GM21528 (cell line): ENCODE data around the gene RPTOR.
"Not testable (repeated sequence)": the region's sequence is repeated elsewhere in the genome, so short reads cannot be mapped to it uniquely, and the experiment has no call there.

Source experiments
- ATAC-seq: cut with Tn5 transposase; IDR thresholded peaks from one replicate; pipeline ENCODE4 v1.9.1; 2021; ENCODE audit warnings: mild to moderate bottlenecking, moderate library complexity; ENCODE audit not compliant: unreplicated experiment, low FRiP score

The RPTOR gene

GRCh38 chr17:80612997-80613731 is 68.5 kb downstream of the RPTOR start:
- no peak for ATAC-seq

DNA sequence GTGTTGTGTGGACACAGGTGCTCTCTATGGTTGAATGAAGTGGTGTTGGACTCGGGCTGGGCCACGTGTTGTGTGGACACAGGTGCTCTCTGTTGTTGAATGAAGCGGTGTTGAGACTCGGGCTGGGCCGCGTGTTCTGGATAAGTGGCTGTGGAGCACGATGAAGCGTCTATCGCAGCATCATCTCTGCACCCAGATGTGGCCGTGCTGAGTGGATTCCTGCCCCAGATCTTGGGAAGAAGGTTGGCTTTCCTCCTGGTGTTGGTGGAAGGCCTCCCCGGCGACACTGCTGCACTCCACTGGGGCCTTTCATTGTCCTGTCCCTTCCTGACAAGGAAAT is 69.1 kb downstream of the RPTOR start:
- ATAC-seq = no peak

DNA sequence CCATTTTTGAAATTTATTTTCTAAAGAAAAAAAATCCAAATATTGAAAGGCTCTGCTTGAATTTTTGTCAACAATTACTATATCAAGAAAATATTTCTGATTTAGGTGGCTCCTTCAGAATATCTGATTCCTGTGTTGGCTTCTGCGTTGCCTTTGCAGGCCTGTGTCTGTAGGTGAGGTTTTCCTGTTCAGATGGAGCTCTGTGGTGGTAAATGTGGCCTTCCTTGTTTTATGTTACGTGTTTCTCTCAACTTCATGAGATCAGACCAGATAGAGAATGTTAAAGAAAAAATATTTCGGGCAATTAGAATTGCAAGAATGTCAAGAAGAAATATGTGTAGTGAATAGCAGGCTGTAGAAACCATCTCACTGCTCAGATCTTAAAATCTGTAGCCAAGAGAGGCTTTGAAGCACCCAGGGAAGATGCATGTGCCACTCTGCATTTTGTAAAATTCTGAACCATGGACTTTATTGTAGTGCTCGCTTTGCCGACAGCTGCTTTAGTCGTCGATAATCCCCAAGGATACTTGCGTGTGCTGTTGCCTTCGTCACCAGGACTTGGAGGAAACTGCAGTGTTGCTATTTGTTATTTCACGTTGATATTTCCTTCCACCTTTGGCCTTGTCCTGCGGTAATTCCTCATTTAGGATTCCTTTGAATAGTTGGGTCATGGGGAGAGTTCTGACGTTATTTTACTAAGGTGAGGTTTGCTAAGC is 69.9 kb downstream of the RPTOR start:
- ATAC-seq = no peak

DNA sequence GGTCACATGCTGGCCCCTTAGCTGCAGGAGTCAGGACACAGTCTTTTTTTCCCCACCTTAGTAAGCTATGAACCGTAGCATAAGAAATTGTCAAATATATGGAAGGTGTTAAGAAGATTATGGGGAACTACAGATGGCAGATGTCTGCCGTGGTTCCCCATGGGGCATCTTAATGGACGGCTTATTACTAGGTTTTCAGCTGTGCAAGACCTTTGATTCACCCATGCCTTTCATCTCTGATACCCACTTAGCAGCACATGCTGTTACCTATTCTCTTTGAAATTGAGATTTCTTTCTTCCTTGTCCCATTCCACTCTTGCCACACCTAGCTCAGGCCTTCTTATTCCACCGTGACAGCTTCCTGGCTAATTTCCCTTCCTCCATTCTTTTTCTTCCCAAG is 70.7 kb downstream of the RPTOR start:
- ATAC-seq = no peak

DNA sequence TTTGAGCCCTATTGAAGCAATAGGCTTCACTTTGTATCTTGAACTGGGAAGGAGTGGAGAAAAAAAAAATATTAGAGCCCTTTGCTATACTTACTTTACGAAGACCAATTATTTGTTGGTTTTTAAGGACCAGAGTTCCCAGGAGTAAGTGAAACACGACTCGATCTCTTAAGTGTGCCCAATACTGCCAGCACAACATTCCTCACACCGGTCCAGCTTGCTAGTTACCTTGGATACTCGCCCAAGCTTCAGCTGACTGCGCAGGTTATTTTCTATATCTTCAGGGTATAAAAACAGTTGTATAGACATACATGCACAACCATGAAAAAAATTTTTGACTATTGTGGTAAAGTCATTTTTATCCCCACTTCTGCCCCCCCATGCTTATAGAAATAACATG is 72.1 kb downstream of the RPTOR start:
- ATAC-seq = no peak

- ATAC-seq = no peak
These were observed 73.7 kb downstream of the RPTOR start for GRCh38 chr17:80618304-80618703.

DNA sequence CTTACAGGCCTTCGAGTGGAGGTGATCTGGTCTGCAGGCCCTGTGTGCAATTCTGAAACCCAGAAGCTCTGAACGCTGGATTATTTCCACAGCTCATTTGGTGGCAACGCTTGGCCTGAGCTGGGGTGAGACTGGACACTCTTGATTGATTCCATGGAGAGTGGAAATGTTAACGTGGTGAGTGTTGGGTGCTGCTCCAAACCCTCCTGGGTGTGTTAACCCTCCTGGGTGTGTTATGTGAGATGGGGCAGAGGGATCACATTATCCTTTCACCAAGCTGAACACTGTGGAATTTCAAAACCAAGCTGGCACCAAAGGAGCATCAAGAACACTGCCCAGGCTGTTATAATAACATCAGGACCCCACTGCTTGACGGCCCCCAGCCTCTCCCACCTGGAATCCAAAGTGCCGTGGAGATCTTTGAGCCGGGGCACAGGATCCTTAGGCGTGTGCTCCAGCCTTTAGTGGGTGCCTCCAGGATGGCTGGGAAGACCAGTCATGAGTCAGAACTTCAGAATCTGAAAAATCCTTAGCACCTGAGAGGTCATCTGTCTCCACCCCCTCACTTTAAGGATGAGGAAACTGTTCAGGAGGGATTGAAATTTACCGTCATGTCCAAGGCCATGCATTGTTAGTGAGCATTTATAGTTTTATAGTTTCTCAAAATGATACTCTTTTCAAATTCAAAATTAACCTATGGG is 75.0 kb downstream of the RPTOR start:
- no peak for ATAC-seq

DNA sequence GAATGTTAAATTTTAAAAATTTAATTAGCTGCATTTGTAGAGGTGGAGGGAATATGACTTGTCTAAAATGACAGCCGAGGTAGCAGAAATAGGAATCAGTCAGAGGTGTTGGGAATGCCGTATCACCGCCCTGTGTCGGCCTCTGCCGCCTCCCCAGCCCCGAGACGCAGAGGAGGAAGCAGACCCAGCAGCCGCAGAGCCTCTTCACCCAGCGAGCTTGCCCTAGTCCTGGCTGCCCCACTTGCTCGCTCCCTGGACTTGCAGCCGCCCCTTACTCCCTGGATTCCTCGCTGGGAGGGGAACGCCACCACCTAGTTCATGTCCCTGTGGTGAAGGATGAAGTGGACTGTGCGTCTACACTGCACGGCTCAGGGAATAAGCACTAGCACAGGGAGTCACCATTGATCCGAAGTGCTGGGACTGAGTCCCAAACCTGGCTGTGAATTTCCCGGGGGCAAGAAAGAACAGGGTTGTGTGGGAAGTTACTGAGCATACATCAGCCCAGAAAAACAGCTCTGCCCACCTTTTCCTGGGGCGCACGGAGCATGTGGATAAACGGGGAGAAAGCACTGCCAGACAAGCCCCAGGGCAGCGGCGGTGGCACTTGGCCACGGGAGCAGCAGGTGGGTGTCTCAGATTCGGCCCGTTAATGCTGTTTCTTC is 76.8 kb downstream of the RPTOR start:
- ATAC-seq = no peak

DNA sequence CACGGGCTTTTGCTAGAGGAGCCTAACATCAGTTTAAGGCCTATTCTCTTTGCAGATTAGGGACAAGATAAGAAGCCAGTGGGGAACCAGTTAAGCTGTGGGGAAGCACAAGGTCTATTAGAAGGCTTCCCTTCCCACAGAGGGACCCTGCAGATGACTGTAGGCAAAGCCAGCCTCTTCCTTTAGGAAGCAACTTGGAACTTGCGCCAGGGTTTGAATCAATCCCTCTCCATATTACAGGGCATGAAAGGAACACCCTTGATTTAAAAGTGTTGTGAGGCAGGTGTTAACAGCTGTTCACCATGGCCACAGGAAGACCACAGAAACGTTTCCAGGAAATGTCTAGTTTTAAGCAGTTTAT is 77.3 kb downstream of the RPTOR start:
- no peak for ATAC-seq

DNA sequence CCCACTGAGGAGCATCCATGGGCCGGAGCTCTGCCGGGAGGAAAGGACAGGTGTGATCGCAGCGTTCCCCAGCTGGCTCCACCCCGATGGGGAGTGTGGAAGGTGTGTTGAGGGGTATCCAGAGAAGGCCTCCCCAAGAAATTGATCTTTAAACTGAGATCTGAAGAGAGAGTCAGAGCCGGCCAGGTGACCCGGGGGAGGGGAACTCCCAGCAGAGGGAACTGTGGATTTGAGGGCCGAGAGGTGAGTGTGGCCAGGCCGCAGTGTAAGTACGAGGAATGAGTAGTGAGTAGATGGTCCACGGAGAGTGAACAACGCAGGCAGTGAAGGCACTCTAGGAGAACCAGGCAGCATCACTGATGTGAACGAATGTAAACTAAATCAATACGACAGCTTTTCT is 80.2 kb downstream of the RPTOR start:
- no peak for ATAC-seq

GRCh38 chr17:80625627-80626026 is 81.0 kb downstream of the RPTOR start:
- ATAC-seq = no peak

GRCh38 chr17:80628881-80629280 is 84.2 kb downstream of the RPTOR start:
- not testable (repeated sequence) for ATAC-seq

DNA sequence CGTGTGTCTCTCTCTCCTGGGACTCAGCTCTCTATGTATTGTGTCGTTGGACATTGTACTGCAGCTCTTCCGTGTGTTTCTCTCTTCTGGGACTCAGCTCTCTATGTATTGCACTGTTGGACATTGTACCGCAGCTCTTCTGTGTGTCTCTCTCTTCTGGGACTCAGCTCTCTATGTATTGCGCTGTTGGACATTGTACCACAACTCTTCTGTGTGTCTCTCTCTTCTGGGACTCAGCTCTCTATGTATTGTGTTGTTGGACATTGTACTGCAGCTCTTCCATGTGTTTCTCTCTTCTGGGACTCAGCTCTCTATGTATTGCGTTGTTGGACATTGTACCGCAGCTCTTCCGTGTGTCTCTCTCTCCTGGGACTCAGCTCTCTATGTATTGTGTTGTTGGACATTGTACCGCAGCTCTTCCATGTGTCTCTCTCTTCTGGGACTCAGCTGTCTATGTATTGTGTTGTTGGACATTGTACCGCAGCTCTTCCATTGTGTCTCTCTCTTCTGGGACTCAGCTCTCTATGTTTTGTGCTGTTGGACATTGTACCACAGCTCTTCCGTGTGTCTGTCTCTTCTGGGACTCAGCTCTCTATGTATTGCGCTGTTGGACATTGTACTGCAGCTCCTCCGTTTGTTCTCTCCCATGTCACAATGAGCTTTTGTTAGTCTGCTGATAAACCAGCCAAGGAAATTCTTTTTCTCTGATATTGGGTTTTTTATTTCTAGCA is 84.8 kb downstream of the RPTOR start:
- ATAC-seq = no peak

- ATAC-seq = no peak
These were observed 86.0 kb downstream of the RPTOR start for GRCh38 chr17:80630560-80631120.

GRCh38 chr17:80631142-80632045 is 86.8 kb downstream of the RPTOR start:
- ATAC-seq = no peak

DNA sequence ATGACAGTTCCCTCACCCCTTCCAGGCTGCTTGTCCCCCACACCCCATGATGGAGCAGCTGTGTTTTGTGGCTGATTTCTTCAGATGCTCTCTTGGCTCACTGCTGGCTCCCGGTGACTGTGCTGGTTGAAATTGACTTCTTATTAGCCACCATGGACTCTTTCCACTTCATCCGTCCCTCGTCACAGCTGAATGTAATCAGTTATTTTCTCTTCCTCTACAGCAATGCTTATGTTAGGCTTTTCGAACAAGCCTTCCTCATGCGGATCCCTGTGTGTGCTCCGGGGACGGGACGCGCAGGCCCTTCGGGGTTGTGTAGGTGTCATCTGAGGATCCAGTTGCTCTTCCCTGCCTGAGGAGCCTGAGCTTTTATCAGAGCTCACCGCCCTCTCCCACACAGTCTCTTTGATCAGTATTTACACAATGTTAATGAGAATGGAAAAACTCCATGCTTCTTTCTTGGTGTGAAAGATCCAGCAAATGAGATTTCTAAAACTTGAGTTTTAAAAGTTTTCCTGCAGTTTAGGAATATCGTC is 87.5 kb downstream of the RPTOR start:
- no peak for ATAC-seq

- no peak for ATAC-seq
These were observed 88.6 kb downstream of the RPTOR start for GRCh38 chr17:80633207-80633606.

DNA sequence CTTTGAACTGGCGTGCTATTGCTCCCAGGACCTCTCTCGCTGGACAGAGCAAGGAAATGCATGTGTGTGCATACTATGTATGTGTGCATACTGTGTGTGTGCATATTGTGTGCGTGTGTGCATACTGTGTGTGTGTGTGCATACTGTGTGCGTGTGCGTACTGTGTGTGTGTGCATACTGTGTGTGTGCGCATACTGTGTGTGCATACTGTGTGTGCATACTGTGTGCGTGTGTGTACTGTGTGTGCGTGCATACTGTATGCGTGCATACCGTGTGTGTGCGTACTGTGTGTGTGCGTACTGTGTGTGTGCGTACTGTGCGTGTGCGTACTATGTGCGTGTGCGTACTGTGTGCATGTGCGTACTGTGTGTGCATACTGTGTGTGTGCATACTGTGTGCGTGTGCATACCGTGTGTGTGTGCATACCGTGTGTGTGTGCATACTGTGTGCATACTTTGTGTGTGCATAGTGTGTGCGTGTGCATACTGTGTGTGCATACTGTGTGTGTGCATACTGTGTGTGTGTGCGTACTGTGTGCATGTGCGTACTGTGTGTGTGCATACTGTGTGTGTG is 89.4 kb downstream of the RPTOR start:
- ATAC-seq = no peak
